ENCODE results near the gene TRABD2B.

- TF ChIP-seq FOXM1 (IDR thresholded peaks at IDR 0.05; ENCODE audit: low read depth): no peak
- no peak for TF ChIP-seq SIN3A (IDR thresholded peaks at IDR 0.05; ENCODE audit: borderline replicate concordance, low read depth, low read length)
- TF ChIP-seq CTCF (IDR thresholded peaks at IDR 0.05): no peak
- no peak for TF ChIP-seq POLR2AphosphoS5 (IDR thresholded peaks at IDR 0.05; ENCODE audit: low read depth, low read length)
- TF ChIP-seq EP300 (IDR thresholded peaks at IDR 0.05; ENCODE audit: borderline replicate concordance in 1 of 2, low read depth in 1 of 2, low read length in 1 of 2): no peak
- no peak for TF ChIP-seq SMC3 (IDR thresholded peaks at IDR 0.05; ENCODE audit: low read depth, low read length)
- TF ChIP-seq REST (IDR thresholded peaks at IDR 0.05; ENCODE audit: low read depth, low read length): no peak
- TF ChIP-seq NFIC (IDR thresholded peaks at IDR 0.05; ENCODE audit: borderline replicate concordance): no peak
- TF ChIP-seq MEF2A (IDR thresholded peaks at IDR 0.05; ENCODE audit: borderline replicate concordance, low read depth): no peak
- TF ChIP-seq CHD2 (IDR thresholded peaks at IDR 0.05; ENCODE audit: low read length, partially characterized antibody): no peak
- TF ChIP-seq YY1 (IDR thresholded peaks at IDR 0.05; ENCODE audit: low read depth): no peak
- no peak for TF ChIP-seq TAF1 (IDR thresholded peaks at IDR 0.05; ENCODE audit: borderline replicate concordance, low read depth, low read length)
Observed at GRCh38 chr1:47927165-47927564, 70.0 kb downstream of the TRABD2B start.

Measured in SK-N-SH (cell line).